WTC11 (cell line): ENCODE results near the gene ATP5F1A. TPM values are rescaled to one million over a fixed set of nuclear protein-coding genes. Genes with fewer than 3 reads are reported as not detected.

Experiments used
- ATAC-seq: fragments of 200-7000 bp; cut with Tn5 transposase; 2 replicates; pipeline ENCODE4 v1.10.0; 2021; ENCODE audit warnings: mild to moderate bottlenecking, moderate library complexity
- CTCF ChIA-PET: fragments of 300-600 bp; sonication (Branson Sonifier 250); formaldehyde crosslinking; loops from one replicate; lab custom pipeline; 2021; ENCODE audit warnings: antibody characterized with exemption; lab: Charles Lee
- POLR2A ChIA-PET: fragments of 350-600 bp; sonication (Branson Sonifier 250); formaldehyde crosslinking; loops from one replicate; lab custom pipeline; 2021; ENCODE audit warnings: antibody characterized with exemption; lab: Charles Lee
- DNase-seq: peaks from one replicate; pipeline ENCODE4 v3.0.0; 2021; ENCODE audit warnings: low spot score
- H3K27ac Mint-ChIP-seq: 2 replicates; pipeline ENCODE4 v1.8.0; 2021; ENCODE audit warnings: mixed read lengths
- H3K27me3 Mint-ChIP-seq: 2 replicates; pipeline ENCODE4 v1.8.0; 2021; ENCODE audit warnings: low read depth, mild to moderate bottlenecking, moderate library complexity, mixed read lengths
- H3K36me3 Mint-ChIP-seq: 2 replicates; pipeline ENCODE4 v1.8.0; 2021; ENCODE audit warnings: mixed read lengths
- H3K4me1 Mint-ChIP-seq: 2 replicates; pipeline ENCODE4 v1.8.0; 2022; ENCODE audit warnings: mixed read lengths
- H3K4me3 Mint-ChIP-seq: 2 replicates; pipeline ENCODE4 v1.8.0; 2021; ENCODE audit warnings: mild to moderate bottlenecking, moderate library complexity, mixed read lengths
- H3K9me3 Mint-ChIP-seq: 2 replicates; pipeline ENCODE4 v1.8.0; 2021; ENCODE audit warnings: mixed read lengths
- ATF2 ChIP-seq: sonication (generic); formaldehyde crosslinking; IDR thresholded peaks from 2 replicates; pipeline ENCODE4 v1.8.1; 2022; ENCODE audit warnings: low read depth, missing genetic modification reagents, borderline replicate concordance
- E2F1 ChIP-seq: sonication (generic); formaldehyde crosslinking; IDR thresholded peaks from 2 replicates; pipeline ENCODE4 v1.8.0; 2022; ENCODE audit warnings: mild to moderate bottlenecking, missing genetic modification reagents
- ELF4 ChIP-seq: sonication (generic); formaldehyde crosslinking; IDR thresholded peaks from 2 replicates; pipeline ENCODE4 v1.8.1; 2022; ENCODE audit warnings: low read depth, mild to moderate bottlenecking, moderate library complexity, missing genetic modification reagents
- ESRRA ChIP-seq: sonication (generic); formaldehyde crosslinking; IDR thresholded peaks from 2 replicates; pipeline ENCODE4 v1.8.1; 2022; ENCODE audit warnings: mild to moderate bottlenecking, missing genetic modification reagents, borderline replicate concordance
- ETV6 ChIP-seq: sonication (generic); formaldehyde crosslinking; IDR thresholded peaks from 2 replicates; pipeline ENCODE4 v1.8.1; 2022; ENCODE audit warnings: mild to moderate bottlenecking, missing genetic modification reagents
- FOXP4 ChIP-seq: sonication (generic); formaldehyde crosslinking; IDR thresholded peaks from 2 replicates; pipeline ENCODE4 v1.8.0; 2022; ENCODE audit warnings: mild to moderate bottlenecking, missing genetic modification reagents
- GABPB1 ChIP-seq: sonication (generic); formaldehyde crosslinking; IDR thresholded peaks from 2 replicates; pipeline ENCODE4 v1.8.1; 2023; ENCODE audit warnings: mild to moderate bottlenecking, missing genetic modification reagents
- MAX ChIP-seq: sonication (generic); formaldehyde crosslinking; IDR thresholded peaks from 2 replicates; pipeline ENCODE4 v1.8.0; 2022; ENCODE audit warnings: mild to moderate bottlenecking, missing genetic modification reagents
- MYBL2 ChIP-seq: sonication (generic); formaldehyde crosslinking; IDR thresholded peaks from 2 replicates; pipeline ENCODE4 v1.8.1; 2023; ENCODE audit warnings: mild to moderate bottlenecking, moderate library complexity, missing genetic modification reagents
- NR2C2 ChIP-seq: sonication (generic); formaldehyde crosslinking; IDR thresholded peaks from 2 replicates; pipeline ENCODE4 v1.8.0; 2022; ENCODE audit warnings: mild to moderate bottlenecking, missing genetic modification reagents
- OVOL2 ChIP-seq: fragments of 250-450 bp; sonication (Bioruptor Pico); IDR thresholded peaks from 2 replicates; pipeline ENCODE4 v1.9.0; 2021; ENCODE audit warnings: mild to moderate bottlenecking, borderline replicate concordance
- SMAD3 ChIP-seq: sonication (generic); formaldehyde crosslinking; IDR thresholded peaks from 2 replicates; pipeline ENCODE4 v1.8.0; 2022; ENCODE audit warnings: missing genetic modification reagents, mild to moderate bottlenecking, borderline replicate concordance
- SOX15 ChIP-seq: fragments of 250-450 bp; sonication (Bioruptor Pico); IDR thresholded peaks from 2 replicates; pipeline ENCODE4 v1.9.0; 2021; ENCODE audit warnings: mild to moderate bottlenecking
- SP1 ChIP-seq: sonication (generic); formaldehyde crosslinking; conservative IDR thresholded peaks from 2 replicates; pipeline ENCODE4 v1.8.1; 2022; ENCODE audit warnings: missing genetic modification reagents
- USF1 ChIP-seq: sonication (generic); formaldehyde crosslinking; IDR thresholded peaks from 2 replicates; pipeline ENCODE4 v1.8.0; 2022; ENCODE audit warnings: mild to moderate bottlenecking, missing genetic modification reagents
- ZNF232 ChIP-seq: sonication (generic); formaldehyde crosslinking; IDR thresholded peaks from 2 replicates; pipeline ENCODE4 v1.8.0; 2022; ENCODE audit warnings: mild to moderate bottlenecking, missing genetic modification reagents
- ZNF512 ChIP-seq: sonication (generic); formaldehyde crosslinking; IDR thresholded peaks from 2 replicates; pipeline ENCODE4 v1.8.1; 2022; ENCODE audit warnings: missing genetic modification reagents, borderline replicate concordance
- ZNF671 ChIP-seq: fragments of 250-450 bp; sonication (Bioruptor Pico); IDR thresholded peaks from 2 replicates; pipeline ENCODE4 v1.8.0; 2021; ENCODE audit warnings: mild to moderate bottlenecking
- ZSCAN18 ChIP-seq: fragments of 250-450 bp; sonication (Bioruptor Pico); IDR thresholded peaks from 2 replicates; pipeline ENCODE4 v2.1.2; 2022; ENCODE audit warnings: mild to moderate bottlenecking, moderate library complexity
- total RNA-seq: library from RNA; stranded (reverse); gene quantifications from 3 replicates; pipeline ENCODE4 v1.2.3, GENCODE V29; 2021
- TF ChIP-seq, protein P1 (sequence below): fragments of 250-450 bp; sonication (Bioruptor Pico); IDR thresholded peaks from 2 replicates; pipeline ENCODE4 v1.8.0; 2021; ENCODE audit warnings: mild to moderate bottlenecking
- TF ChIP-seq, protein P2 (sequence below): fragments of 250-450 bp; sonication (Bioruptor Pico); IDR thresholded peaks from 2 replicates; pipeline ENCODE4 v1.9.0; 2021; ENCODE audit warnings: moderate library complexity, mild to moderate bottlenecking, inconsistent platforms, borderline replicate concordance
- TF ChIP-seq, protein P3 (sequence below): sonication (generic); formaldehyde crosslinking; IDR thresholded peaks from 2 replicates; pipeline ENCODE4 v1.8.0; 2022; ENCODE audit warnings: missing genetic modification reagents

Gene ATP5F1A
- total RNA-seq, 1 experiment from 2014 or later: 825 TPM

DNA sequence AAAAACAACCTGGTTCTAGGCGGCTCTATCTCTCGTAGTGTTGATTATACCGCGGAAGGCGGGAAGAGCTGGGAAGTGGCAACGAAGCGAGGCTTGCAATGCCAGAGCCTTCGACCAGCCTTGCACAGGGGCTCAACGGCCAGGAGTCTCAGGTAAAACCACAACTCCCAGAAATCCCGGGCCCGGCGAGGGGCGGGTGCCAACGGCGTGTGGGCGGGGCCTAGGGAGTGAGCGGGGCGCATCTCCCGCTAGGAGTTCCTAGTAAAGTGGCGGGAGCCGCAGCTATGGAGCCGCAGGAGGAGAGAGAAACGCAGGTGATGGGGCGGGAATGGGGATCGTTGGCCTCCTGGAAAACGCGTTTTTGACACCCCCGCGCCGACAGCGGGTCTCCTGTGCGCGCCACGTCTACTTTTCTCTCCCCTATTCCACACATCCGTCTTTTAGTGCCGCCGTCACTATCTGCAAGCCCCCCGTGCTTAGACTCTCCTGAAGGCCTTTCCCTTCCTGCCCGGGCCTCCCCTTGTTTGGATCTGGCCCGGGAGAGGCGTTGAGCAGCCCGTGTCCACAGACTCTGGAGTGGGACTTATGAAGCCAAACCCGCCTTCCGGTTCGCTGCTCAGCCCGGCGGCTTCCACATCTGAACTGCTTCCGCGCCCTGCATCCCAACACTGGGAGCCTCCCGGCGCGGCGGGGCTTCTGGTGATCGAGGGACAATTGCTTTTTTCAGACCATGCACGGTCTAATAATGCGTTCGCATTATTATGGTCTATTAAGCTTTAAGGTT is 6.2 kb upstream of the ATP5F1A start, which contains the start of gene HAUS1 (continued):
- TF ChIP-seq ZNF671: no peak
- no peak for TF ChIP-seq E2F1 (CRISPR knock-in tag)
- TF ChIP-seq, protein P1, sequence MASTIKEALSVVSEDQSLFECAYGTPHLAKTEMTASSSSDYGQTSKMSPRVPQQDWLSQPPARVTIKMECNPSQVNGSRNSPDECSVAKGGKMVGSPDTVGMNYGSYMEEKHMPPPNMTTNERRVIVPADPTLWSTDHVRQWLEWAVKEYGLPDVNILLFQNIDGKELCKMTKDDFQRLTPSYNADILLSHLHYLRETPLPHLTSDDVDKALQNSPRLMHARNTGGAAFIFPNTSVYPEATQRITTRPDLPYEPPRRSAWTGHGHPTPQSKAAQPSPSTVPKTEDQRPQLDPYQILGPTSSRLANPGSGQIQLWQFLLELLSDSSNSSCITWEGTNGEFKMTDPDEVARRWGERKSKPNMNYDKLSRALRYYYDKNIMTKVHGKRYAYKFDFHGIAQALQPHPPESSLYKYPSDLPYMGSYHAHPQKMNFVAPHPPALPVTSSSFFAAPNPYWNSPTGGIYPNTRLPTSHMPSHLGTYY: no peak
- peak; percentile 90 for TF ChIP-seq SP1 (CRISPR knock-in tag)
- TF ChIP-seq ESRRA: 0 out of 2 replicates have a peak, but pooled peaks have one; percentile 16
- TF ChIP-seq ZSCAN18: no peak
- TF ChIP-seq, protein P2, sequence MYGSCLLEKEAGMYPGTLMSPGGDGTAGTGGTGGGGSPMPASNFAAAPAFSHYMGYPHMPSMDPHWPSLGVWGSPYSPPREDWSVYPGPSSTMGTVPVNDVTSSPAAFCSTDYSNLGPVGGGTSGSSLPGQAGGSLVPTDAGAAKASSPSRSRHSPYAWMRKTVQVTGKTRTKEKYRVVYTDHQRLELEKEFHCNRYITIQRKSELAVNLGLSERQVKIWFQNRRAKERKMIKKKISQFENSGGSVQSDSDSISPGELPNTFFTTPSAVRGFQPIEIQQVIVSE (CRISPR knock-in tag): no peak
- TF ChIP-seq USF1 (CRISPR knock-in tag): 0 out of 2 replicates have a peak, but pooled peaks have one; percentile 42
- no peak for TF ChIP-seq MYBL2 (CRISPR knock-in tag)
- no peak for TF ChIP-seq SMAD3 (CRISPR knock-in tag)
- no peak for TF ChIP-seq ATF2 (CRISPR knock-in tag)
- TF ChIP-seq, protein P3, sequence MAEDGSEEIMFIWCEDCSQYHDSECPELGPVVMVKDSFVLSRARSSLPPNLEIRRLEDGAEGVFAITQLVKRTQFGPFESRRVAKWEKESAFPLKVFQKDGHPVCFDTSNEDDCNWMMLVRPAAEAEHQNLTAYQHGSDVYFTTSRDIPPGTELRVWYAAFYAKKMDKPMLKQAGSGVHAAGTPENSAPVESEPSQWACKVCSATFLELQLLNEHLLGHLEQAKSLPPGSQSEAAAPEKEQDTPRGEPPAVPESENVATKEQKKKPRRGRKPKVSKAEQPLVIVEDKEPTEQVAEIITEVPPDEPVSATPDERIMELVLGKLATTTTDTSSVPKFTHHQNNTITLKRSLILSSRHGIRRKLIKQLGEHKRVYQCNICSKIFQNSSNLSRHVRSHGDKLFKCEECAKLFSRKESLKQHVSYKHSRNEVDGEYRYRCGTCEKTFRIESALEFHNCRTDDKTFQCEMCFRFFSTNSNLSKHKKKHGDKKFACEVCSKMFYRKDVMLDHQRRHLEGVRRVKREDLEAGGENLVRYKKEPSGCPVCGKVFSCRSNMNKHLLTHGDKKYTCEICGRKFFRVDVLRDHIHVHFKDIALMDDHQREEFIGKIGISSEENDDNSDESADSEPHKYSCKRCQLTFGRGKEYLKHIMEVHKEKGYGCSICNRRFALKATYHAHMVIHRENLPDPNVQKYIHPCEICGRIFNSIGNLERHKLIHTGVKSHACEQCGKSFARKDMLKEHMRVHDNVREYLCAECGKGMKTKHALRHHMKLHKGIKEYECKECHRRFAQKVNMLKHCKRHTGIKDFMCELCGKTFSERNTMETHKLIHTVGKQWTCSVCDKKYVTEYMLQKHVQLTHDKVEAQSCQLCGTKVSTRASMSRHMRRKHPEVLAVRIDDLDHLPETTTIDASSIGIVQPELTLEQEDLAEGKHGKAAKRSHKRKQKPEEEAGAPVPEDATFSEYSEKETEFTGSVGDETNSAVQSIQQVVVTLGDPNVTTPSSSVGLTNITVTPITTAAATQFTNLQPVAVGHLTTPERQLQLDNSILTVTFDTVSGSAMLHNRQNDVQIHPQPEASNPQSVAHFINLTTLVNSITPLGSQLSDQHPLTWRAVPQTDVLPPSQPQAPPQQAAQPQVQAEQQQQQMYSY: no peak
- no peak for TF ChIP-seq ELF4 (CRISPR knock-in tag)

DNA sequence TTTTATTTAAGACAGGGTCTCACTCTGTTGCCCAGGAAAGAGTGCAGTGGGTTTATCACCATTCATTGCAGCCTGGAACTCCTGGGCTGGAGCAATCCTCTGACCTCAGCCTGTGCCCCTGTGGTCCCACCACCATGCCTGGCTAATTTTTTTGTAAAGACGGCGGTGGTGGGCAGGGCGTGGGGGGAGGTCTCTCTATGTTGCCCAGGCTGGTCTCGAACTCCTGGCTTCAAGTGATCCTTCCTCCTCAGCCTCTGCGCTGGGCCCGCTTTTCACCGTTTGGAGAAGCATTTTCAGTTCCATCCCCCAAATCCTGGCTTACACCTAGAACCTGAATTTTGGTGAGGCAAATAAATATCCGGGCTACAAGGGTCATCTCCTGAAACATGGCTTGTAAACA is 1.4 kb upstream of the ATP5F1A start:
- POLR2A ChIA-PET: no interaction called here
- H3K36me3 Mint-ChIP-seq: peaks cover 20% of the 10 kb centered on the region
- H3K27ac Mint-ChIP-seq: no peak overlapping the region
- no peak for TF ChIP-seq SOX15 (CRISPR knock-in tag)
- TF ChIP-seq MAX (CRISPR knock-in tag): no peak
- no peak for TF ChIP-seq ZNF232 (CRISPR knock-in tag)
- no peak for TF ChIP-seq NR2C2 (CRISPR knock-in tag)
- TF ChIP-seq ZNF512 (CRISPR knock-in tag): no peak
- TF ChIP-seq OVOL2 (CRISPR knock-in tag): no peak
- no peak for TF ChIP-seq FOXP4 (CRISPR knock-in tag)
- no peak for TF ChIP-seq GABPB1 (CRISPR knock-in tag)
- TF ChIP-seq ETV6 (CRISPR knock-in tag): no peak

More for the DNA sequence above, 1.4 kb upstream of the ATP5F1A start:
- no peaks in the 10 kb centered on the region for H3K27me3 Mint-ChIP-seq
- ATAC-seq: no peak
- H3K4me3 Mint-ChIP-seq: no peak overlapping the region
- H3K4me1 Mint-ChIP-seq: peaks cover 23% of the 10 kb centered on the region
- no peaks in the 10 kb centered on the region for H3K9me3 Mint-ChIP-seq
- no peak for DNase-seq
- CTCF ChIA-PET: no interaction called here
